CD4-positive, alpha-beta T cell treated with Interleukin-6 at 100 ng/mL for 8 hours (primary cell): Measurements from ENCODE around the gene OR8B12.
"Not testable (repeated sequence)": the region's sequence is repeated elsewhere in the genome, so short reads cannot be mapped to it uniquely, and the experiment has no call there.

Experiments used
- DNase-seq: peaks from one replicate; pipeline ENCODE4 v3.0.0-alpha.2; 2020; ENCODE audit warnings: mixed read lengths, low spot score

OR8B12 gene

GRCh38 chr11:124519850-124520549 is 23.5 kb downstream of the OR8B12 start:
- no peak for DNase-seq

DNA sequence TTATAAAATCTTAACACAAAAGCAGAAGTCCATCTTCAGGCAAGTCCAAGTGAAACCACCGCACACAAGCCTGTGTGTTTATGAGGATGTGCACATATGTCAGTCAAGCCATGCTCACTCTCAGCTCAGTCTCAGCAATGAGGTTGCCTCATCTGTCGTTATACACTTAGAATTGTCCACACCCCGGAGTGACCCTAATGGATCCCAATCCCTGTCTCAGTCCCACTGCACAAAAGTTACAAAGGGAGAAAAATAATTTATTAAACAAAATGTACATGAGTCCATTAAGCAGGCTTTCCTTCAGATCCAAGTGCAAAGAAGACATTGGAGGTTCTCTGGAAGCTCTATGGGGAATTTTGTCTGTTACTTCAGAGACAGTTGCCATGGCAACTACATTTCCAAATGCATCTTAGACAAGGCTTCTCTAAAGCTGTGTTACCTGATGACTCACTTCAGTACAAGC is 24.4 kb downstream of the OR8B12 start:
- DNase-seq: no peak

DNA sequence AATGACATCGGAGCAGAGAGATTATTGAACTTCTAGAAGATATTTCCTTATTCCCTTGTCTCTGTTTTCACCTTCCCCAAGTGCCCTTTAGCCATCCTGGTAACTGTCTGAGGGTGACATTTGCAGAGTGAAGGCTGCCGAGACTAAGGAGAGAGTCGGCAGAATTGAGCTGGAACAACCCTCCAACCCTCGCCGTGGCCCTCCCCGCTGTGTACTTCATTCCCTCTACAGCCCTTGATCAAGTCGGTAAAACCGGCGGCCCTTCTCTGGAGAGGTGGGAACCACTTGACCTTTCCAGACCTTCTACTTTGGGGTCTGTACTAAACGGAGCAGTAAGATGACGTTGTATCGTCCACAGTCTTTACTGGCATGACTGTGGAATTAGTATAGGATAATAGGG is 26.1 kb downstream of the OR8B12 start:
- no peak for DNase-seq

DNA sequence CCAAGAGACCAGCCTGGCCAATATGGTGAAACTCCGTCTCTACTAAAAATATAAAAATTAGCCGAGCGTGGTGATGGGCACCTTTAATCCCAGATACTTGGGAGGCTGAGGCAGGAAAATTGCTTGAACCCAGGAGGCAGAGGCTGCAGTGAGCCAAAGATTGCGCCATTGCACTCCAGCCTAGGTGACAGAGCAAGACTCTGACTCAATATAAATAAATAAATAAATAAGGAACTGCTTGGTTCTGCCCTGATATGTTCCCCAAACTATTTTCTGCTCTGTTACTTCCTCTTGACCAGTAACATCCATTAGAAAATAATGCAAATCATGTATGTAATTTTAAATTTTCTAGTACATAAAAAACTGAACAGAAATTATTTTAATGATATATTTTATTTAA is 28.8 kb downstream of the OR8B12 start:
- DNase-seq: not testable (repeated sequence)

DNA sequence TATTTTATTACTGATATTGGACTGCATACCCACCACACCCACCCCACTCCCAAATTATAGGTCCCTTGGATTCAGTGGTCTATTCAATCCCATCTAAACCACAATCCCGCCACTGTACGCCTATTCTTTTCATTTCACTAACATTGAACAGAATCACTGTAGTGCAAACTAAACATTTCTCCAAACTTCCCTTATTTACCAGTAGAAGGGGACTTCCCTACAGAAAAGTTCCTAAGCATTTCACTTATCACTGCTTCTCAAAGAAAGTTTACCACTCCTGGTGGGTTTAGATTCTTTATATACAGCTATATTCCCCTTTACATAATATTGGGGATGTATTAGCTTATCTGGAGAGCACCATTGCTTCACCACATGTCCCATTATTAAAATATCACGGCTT is 29.3 kb downstream of the OR8B12 start:
- no peak for DNase-seq

GRCh38 chr11:124511745-124512144 is 31.7 kb downstream of the OR8B12 start:
- no peak for DNase-seq

DNA sequence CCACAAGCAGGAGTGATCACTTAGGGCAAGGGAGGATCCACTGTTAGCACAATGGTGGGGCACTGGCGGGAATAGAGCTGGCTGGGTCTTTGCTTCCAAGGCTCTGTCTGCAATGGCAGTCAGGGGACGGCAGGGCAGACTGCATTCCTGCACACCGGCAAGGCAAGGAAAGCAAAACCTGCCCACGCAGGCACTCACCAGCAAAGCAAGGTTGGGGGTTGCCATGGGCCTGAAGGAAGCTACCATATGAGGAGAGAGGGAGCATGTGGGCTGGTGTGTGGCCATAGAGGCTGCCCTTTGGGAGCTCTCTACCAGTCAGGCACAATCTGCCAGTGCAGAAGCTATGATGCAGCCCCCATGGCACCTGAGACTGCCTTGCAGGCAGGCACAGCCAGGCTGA is 33.2 kb downstream of the OR8B12 start:
- DNase-seq: no peak

- no peak for DNase-seq
Observed at GRCh38 chr11:124499711-124500110, 43.7 kb downstream of the OR8B12 start.

- no peak for DNase-seq
Observed at GRCh38 chr11:124493016-124493655, 50.3 kb downstream of the OR8B12 start.
